GM12801 (cell line): ENCODE measurements around the gene UROC1.

Source experiments
- CTCF ChIP-seq: IDR thresholded peaks from one replicate; pipeline ENCODE4 v1.5.1; 2011; ENCODE audit warnings: control low read depth; ENCODE audit not compliant: insufficient read length; ENCODE audit errors: extremely low read depth

UROC1 gene

DNA sequence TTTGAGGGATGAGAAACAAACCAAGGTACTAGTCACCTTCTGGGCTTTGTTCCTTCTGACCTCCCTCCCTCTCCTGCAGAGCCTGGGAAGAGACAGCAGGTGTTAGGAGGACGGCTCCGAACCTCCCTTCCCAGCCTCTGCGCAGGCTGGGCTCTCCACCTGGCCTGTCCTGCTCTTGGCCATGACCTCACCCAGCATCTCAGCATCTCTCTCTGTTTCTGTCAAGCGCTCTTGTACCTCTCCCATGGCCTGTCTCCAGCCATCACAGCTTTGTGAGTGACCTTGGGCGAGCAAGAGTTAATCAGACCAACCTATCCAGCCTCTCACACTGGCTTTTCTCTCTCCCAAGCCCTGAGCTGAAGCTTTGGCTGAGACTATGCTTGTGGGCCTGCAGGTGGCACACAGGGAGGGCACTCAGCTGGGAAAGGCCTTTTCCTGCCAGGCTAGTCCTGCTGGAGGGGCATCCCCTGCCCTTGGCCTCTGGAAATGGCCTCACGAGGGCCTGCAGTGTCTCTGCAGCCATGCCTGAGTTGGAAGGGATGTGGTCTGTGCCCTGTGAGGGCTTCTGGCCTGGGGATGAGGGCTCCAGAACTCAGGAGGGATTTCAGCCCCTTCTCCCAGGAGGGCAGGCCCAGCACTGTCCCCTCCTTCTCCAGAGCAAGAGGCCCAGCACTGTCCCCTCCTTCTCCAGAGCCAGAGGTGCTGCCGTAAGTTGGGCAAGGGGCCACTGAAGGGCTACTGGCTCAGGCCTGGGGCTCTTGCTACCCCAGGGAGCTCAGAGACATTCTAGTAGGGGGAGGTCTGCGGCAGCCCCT lies 8.5 kb upstream of the UROC1 start:
- TF ChIP-seq CTCF: no peak

GRCh38 chr3:126525091-126525852 lies 7.7 kb upstream of the UROC1 start:
- no peak for TF ChIP-seq CTCF

GRCh38 chr3:126524429-126524988 lies 6.9 kb upstream of the UROC1 start:
- no peak for TF ChIP-seq CTCF

GRCh38 chr3:126523745-126524428 lies 6.3 kb upstream of the UROC1 start, which contains the start of gene CHST13:
CHST13 (plus strand) TSS chr3:126524155; CDS start chr3:126524333, 178 bp downstream.
- no peak for TF ChIP-seq CTCF

- no peak for TF ChIP-seq CTCF
Measured at GRCh38 chr3:126522363-126522788, 4.8 kb upstream of the UROC1 start.

- TF ChIP-seq CTCF: no peak
Measured at GRCh38 chr3:126521122-126521891, 3.7 kb upstream of the UROC1 start.
